H1 (cell line): ENCODE results near the gene BARX2. TPM values are rescaled to one million over a fixed set of nuclear protein-coding genes. Genes with fewer than 3 reads are reported as not detected.

Experiments
- CHD7 ChIP-seq: fragments of 300-600 bp; sonication (generic); IDR thresholded peaks from 2 replicates; pipeline ENCODE4 v1.7.1; 2012; ENCODE audit warnings: low read length, moderate library complexity, mild to moderate bottlenecking, inconsistent platforms; ENCODE audit not compliant: insufficient replicate concordance
- KDM5A ChIP-seq: fragments of 200-600 bp; IDR thresholded peaks from 2 replicates; pipeline ENCODE4 v1.7.1; 2012; ENCODE audit warnings: mild to moderate bottlenecking, low read length, inconsistent platforms, mixed read lengths
- polyA plus RNA-seq, 7 experiments: library from polyadenylated mRNA; depleted of rRNA in 3 of 7; stranded (reverse) in 5 of 7; unstranded in 2 of 7; fragments of >200 nt in 5 of 7; fragments of 200-250 nt in 2 of 7; gene quantifications; 1 replicate in 5 of 7; 2 replicates in 1 of 7; 4 replicates in 1 of 7; pipeline versions ENCODE4 v1.2.1 to v1.2.3, GENCODE V29; 2011 to 2013; ENCODE audit warnings: missing spikeins in 2 of 7, mixed read lengths in 2 of 7
- total RNA-seq: library from RNA; stranded (reverse); fragmentation: NEBNext Ultra II Directional; extraction: Animal tissue kit (Norgen Biotek cat#: 25700); gene quantifications from 2 replicates; pipeline ENCODE4 v1.2.1, GENCODE V29; 2021

Gene BARX2
- total and polyA plus RNA-seq, 2 of the 8 experiments (the other 6 are each of a cell fraction or from before 2014, with no cell fraction given): not detected

DNA sequence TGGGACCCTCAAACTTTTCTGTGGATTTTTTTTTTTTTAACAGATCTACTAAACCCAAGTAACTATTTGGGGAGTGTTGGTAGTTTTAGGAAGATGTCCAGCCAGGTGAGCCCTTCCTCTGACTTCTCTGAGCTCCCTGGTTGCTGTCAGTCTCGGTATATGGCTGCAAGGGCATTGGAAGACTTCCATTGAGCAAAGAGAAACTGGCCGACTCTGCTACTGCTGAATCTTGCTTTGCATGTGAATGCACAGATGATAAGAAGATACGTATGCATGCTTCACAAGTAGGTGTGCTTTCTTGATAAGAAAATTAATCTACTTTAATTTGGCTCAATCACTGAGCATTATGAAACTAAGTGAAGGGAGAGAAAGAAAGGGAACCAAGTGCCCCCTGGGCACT lies 51.1 kb downstream of the BARX2 start (continued):
- TF ChIP-seq CHD7: no peak
- TF ChIP-seq KDM5A: no peak
